K562 (cell line): ENCODE measurements around the gene RAMP2. TPM values are rescaled to one million over a fixed set of nuclear protein-coding genes. Genes with fewer than 3 reads are reported as not detected.

Experiments used
- ATF4 ChIP-seq: fragments of 450-650 bp; formaldehyde crosslinking; IDR thresholded peaks from 2 replicates; pipeline ENCODE4 v1.4.0; 2022; ENCODE audit warnings: mild to moderate bottlenecking, moderate library complexity
- ATF7 ChIP-seq: fragments of 450-650 bp; IDR thresholded peaks from 2 replicates; pipeline ENCODE4 v1.7.1; 2014; ENCODE audit warnings: mild to moderate bottlenecking, moderate library complexity
- BACH1 ChIP-seq: fragments of 200-800 bp; sonication (Bioruptor generic); IDR thresholded peaks from 2 replicates; pipeline ENCODE4 v1.6.1; 2016; ENCODE audit warnings: missing genetic modification characterization, missing compliant biosample characterization
- CBX8 ChIP-seq: fragments of 200-600 bp; sonication (generic); IDR thresholded peaks from 2 replicates; pipeline ENCODE4 v1.6.1; 2012; ENCODE audit warnings: borderline replicate concordance, mixed run types, low read depth, mild to moderate bottlenecking, moderate library complexity, mixed read lengths, low read length, control low read depth, inconsistent platforms; ENCODE audit not compliant: poor library complexity, severe bottlenecking; ENCODE audit errors: extremely low read depth
- CC2D1A ChIP-seq: fragments of 450-650 bp; IDR thresholded peaks from 2 replicates; pipeline ENCODE4 v1.6.1; 2017; ENCODE audit warnings: mild to moderate bottlenecking
- CXXC5 ChIP-seq: fragments of 250-450 bp; sonication (Bioruptor Pico); IDR thresholded peaks from 2 replicates; pipeline ENCODE4 v1.8.0; 2022; ENCODE audit warnings: inconsistent platforms, mild to moderate bottlenecking, moderate library complexity
- ESRRA ChIP-seq: fragments of 450-650 bp; IDR thresholded peaks from 2 replicates; pipeline ENCODE4 v1.6.1; 2014; ENCODE audit warnings: low read depth, mild to moderate bottlenecking, moderate library complexity, borderline replicate concordance
- PHF21A ChIP-seq: fragments of 450-650 bp; IDR thresholded peaks from 2 replicates; pipeline ENCODE4 v1.6.1; 2017; ENCODE audit warnings: low read depth, borderline replicate concordance
- PTBP1 ChIP-seq: fragments of 200-400 bp; formaldehyde crosslinking; IDR thresholded peaks from 2 replicates; pipeline ENCODE4 v1.6.1; 2017; ENCODE audit warnings: low read depth, low read length
- PTTG1 ChIP-seq: fragments of 450-650 bp; IDR thresholded peaks from 2 replicates; pipeline ENCODE4 v1.6.1; 2016; ENCODE audit warnings: low read depth, mild to moderate bottlenecking, missing genetic modification characterization, missing compliant biosample characterization
- SMAD1 ChIP-seq: fragments of 150-350 bp; IDR thresholded peaks from 2 replicates; pipeline ENCODE4 v1.6.1; 2014; ENCODE audit warnings: low read length, low read depth; ENCODE audit not compliant: partially characterized antibody
- SMARCC2 ChIP-seq: fragments of 450-650 bp; IDR thresholded peaks from 2 replicates; pipeline ENCODE4 v1.6.1; 2017; ENCODE audit warnings: antibody characterized with exemption, moderate library complexity, mild to moderate bottlenecking, low read depth
- SNIP1 ChIP-seq: fragments of 450-650 bp; IDR thresholded peaks from 2 replicates; pipeline ENCODE4 v1.7.1; 2017; ENCODE audit warnings: low read depth, mild to moderate bottlenecking
- SRF ChIP-seq, 2 experiments: fragments of 250-450, 450-650 bp in 1 of 2; sonication (Bioruptor Pico) in 1 of 2; sonication (generic) in 1 of 2; formaldehyde crosslinking; IDR thresholded peaks; 2 replicates each; pipeline versions ENCODE4 v1.5.0 to v1.5.1; 2020 to 2022; ENCODE audit warnings: mild to moderate bottlenecking in 1 of 2, missing genetic modification reagents in 1 of 2
- TOE1 ChIP-seq, 2 experiments: fragments of 450-650 bp in 1 of 2; sonication (generic) in 1 of 2; formaldehyde crosslinking in 1 of 2; IDR thresholded peaks; 2 replicates each; pipeline versions ENCODE4 v1.7.1 to v1.8.0; 2016 to 2022; ENCODE audit warnings: borderline replicate concordance in 2 of 2, mild to moderate bottlenecking in 2 of 2, antibody characterized with exemption in 1 of 2, inconsistent platforms in 1 of 2, low read depth in 1 of 2, missing genetic modification reagents in 1 of 2, moderate library complexity in 1 of 2
- ZBTB5 ChIP-seq: fragments of 450-650 bp; IDR thresholded peaks from 2 replicates; pipeline ENCODE4 v1.6.1; 2017; ENCODE audit warnings: antibody characterized with exemption
- ZNF232 ChIP-seq: sonication (generic); formaldehyde crosslinking; IDR thresholded peaks from 2 replicates; pipeline ENCODE4 v1.8.0; 2022; ENCODE audit warnings: mild to moderate bottlenecking, missing genetic modification reagents
- ZNF445 ChIP-seq: fragments of 250-450 bp; sonication (Bioruptor Pico); IDR thresholded peaks from 2 replicates; pipeline ENCODE4 v1.4.0; 2020; ENCODE audit warnings: low read depth, mild to moderate bottlenecking, moderate library complexity
- ZNF668 ChIP-seq: fragments of 250-450 bp; sonication (Bioruptor Pico); IDR thresholded peaks from 2 replicates; pipeline ENCODE4 v1.8.0; 2022; ENCODE audit warnings: mild to moderate bottlenecking, inconsistent platforms
- polyA plus RNA-seq, 8 experiments: library from polyadenylated mRNA; depleted of rRNA in 4 of 8; stranded (reverse) in 5 of 8; unstranded in 3 of 8; fragments of >200 nt; fragmentation: Nextera tagmentation in 2 of 8; fragmentation: Illumina TruSeq in 1 of 8; extraction: Ambion mirVana in 2 of 8; extraction: Trizol in 1 of 8; gene quantifications; 2 replicates each; pipeline versions ENCODE4 v1.2.1 to v1.2.3, GENCODE V29; 2011 to 2014; ENCODE audit warnings: inconsistent platforms in 1 of 8, missing spikeins in 1 of 8
- total RNA-seq, 7 experiments: library from RNA; depleted of rRNA in 6 of 7; stranded (reverse); fragments of >200 nt in 6 of 7; fragmentation: Illumina TruSeq in 2 of 7; extraction: Trizol in 2 of 7; gene quantifications; 2 replicates each; pipeline versions ENCODE4 v1.2.1 to v1.2.3, GENCODE V29; 2011 to 2021; ENCODE audit warnings: low replicate concordance in 1 of 7

RAMP2 gene
- total and polyA plus RNA-seq, 9 of the 15 experiments (the other 6 are each of a cell fraction or from before 2014, with no cell fraction given), result not detected

- no peak for TF ChIP-seq ZBTB5
- TF ChIP-seq PTTG1 (tag), result no peak
- TF ChIP-seq CXXC5 (CRISPR knock-in tag), result peak; percentile 66
- TF ChIP-seq ZNF445 (CRISPR knock-in tag), result no peak
- TF ChIP-seq PTBP1, result no peak
- TF ChIP-seq ATF7, result peak; percentile 21; the same call in 1 of the 2 replicates
- TF ChIP-seq SMARCC2, result peak; percentile 89
- TF ChIP-seq ESRRA, result no peak
- no peak for TF ChIP-seq SMAD1
- no peak for TF ChIP-seq BACH1
- no peak for TF ChIP-seq ZNF232 (CRISPR knock-in tag)
- no peak for TF ChIP-seq TOE1 (IDR thresholded peaks at IDR 0.05; ENCODE audit: borderline replicate concordance)
- no peak for TF ChIP-seq TOE1 (CRISPR knock-in tag; IDR thresholded peaks at IDR 0.05; ENCODE audit: borderline replicate concordance, low read depth)
- TF ChIP-seq ATF4 (CRISPR knock-in tag), result no peak
- TF ChIP-seq ZNF668 (CRISPR knock-in tag), result no peak
- TF ChIP-seq SRF (CRISPR knock-in tag; IDR thresholded peaks at IDR 0.05), result 0 out of 4 replicates have a peak, but pooled peaks of 1 of the 2 experiments have one; percentile 6
- no peak for TF ChIP-seq PHF21A
- no peak for TF ChIP-seq SNIP1
- peak; percentile 44; the same call in 1 of the 2 replicates for TF ChIP-seq CC2D1A
- no peak for TF ChIP-seq CBX8
These were observed 17.3 kb upstream of the RAMP2 start (continued) for GRCh38 chr17:42743595-42744282.
